Astrocyte of the spinal cord (primary cell): ENCODE measurements around the gene CCDC102A.

Experiments
- DNase-seq: peaks from one replicate; pipeline ENCODE4 v3.0.0; 2011; ENCODE audit warnings: low read depth, low spot score
- H3K4me3 ChIP-seq: 2 replicates; pipeline ENCODE4 v1.5.1; 2011; ENCODE audit warnings: low read depth, mild to moderate bottlenecking, low read length, moderate library complexity
- CTCF ChIP-seq: IDR thresholded peaks from 2 replicates; pipeline ENCODE4 v1.5.1; 2012; ENCODE audit warnings: low read depth, mild to moderate bottlenecking, low read length, inconsistent platforms
- in situ Hi-C: cut with HindIII; loops from 2 replicates; pipeline ENCODE4 v1.10.0; 2017; ENCODE audit warnings: low sequenced_read_pairs

Gene CCDC102A

GRCh38 chr16:57527610-57528360 lies 8.6 kb downstream of the CCDC102A start:
- in situ Hi-C loops, result no loop called here
- TF ChIP-seq CTCF, result no peak
- no peak for DNase-seq
- no peak overlapping the region for H3K4me3 ChIP-seq

GRCh38 chr16:57527027-57527426 lies 9.3 kb downstream of the CCDC102A start:
- in situ Hi-C loops, result no loop called here
- no peak overlapping the region for H3K4me3 ChIP-seq
- TF ChIP-seq CTCF, result no peak
- DNase-seq, result no peak

DNA sequence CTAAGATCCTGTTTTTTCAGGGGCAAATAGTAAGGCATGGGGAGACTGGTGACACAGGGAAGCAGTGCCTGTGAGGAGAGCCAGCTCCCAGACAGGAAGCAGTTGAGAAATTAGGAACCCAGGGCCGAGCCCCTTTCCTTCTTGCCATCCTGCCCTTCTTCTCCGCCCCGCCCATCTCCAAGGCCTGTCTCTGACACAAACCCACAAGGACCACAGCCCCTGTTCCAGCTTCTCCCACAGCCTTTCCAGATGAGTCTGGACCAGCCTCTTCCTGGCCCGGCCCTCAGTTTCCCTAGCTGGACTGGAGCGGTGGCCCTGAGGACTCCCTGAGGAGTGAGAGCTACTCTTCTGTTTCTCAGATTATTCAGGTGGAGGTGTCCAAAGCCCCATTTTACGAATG lies 9.9 kb downstream of the CCDC102A start:
- in situ Hi-C loops, result no loop called here
- no peak for DNase-seq
- TF ChIP-seq CTCF, result no peak
- H3K4me3 ChIP-seq, result no peak overlapping the region

DNA sequence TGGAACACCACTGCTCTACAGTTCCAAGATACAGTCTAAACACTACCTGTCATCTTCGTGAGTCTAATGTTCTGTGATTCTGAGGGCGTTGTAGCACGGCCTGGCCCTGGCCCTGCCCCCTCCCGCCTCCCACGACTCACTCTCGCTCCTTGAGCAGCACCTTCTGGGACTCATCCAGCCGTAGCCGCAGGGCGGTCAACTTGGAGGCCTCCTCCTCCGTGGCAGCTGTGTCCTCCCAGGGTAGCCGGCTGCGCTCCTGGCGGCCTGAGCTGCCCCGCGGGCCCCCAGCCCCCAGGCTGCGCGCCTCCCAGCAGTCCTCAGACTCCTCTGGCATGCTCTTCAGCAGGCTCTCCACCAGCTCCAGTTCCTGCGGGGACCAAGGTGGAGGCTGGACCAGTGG lies 10.6 kb downstream of the CCDC102A start:
- TF ChIP-seq CTCF, result no peak
- in situ Hi-C loops, result no loop called here
- no peak overlapping the region for H3K4me3 ChIP-seq
- no peak for DNase-seq

DNA sequence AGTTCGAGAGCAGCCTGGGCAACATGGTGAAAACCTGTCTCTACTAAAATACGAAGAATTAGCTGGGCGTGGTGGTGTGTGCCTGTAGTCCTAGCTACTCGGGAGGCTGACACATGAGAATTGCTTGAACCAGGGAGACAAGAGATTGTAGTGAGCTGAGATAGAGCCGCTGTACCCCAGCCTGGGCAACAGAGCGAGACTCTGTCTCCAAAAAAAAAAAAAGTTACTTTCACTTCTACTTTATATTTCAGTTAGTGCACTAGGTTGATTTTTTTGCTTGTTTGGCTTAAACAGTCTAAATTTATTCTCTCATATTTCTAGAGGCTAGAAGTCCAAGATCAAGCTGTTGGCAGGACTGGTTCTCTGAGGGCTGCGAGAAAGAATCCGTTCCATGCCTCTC lies 13.4 kb downstream of the CCDC102A start:
- no peak overlapping the region for H3K4me3 ChIP-seq
- no peak for DNase-seq
- TF ChIP-seq CTCF, result no peak
- in situ Hi-C loops, result no loop called here

DNA sequence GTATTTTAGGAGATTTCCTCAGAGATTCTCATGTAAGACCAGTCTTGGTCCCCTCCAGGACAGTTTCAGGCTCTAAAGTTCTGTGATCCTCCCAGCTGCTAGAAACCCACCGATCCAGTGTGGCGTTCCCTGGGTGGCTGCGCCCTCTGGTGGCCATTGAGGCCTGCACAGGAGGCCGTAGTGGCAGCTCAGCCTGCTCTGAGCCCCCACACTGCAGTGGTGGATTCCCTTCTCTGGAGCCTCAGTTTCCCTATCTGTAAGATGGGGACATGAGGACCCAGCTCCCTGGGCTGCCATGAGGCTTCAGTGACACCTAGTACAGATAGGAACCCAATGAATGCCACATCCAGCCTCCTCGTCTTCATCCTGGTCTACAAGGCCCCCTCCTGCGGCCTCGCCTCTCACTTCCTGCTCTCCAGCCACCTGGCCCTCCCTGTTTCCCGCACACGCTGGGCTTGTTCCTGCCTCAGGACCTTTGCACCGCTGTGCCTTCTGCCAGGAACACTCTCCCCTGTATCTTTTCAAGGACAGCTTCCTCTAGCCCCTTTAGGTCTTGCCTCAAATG lies 16.5 kb downstream of the CCDC102A start:
- no peak overlapping the region for H3K4me3 ChIP-seq
- peak; percentile 99 for TF ChIP-seq CTCF
- peak; percentile 60 for DNase-seq
- in situ Hi-C loops, result no loop called here
